Rectal smooth muscle tissue (tissue), 1 donor: ENCODE measurements around the gene IGF2R.
A peak's percentile ranks its signal among the peaks of the same experiment; 100 is the strongest.

ENCODE experiments used
- H3K27ac ChIP-seq: one replicate; pipeline ENCODE4 v1.7.0; 2013; ENCODE audit warnings: low read depth, low read length, inconsistent platforms
- H3K27me3 ChIP-seq: one replicate; pipeline ENCODE4 v1.7.0; 2013; ENCODE audit warnings: low read length; ENCODE audit not compliant: control insufficient read depth, insufficient read depth
- H3K36me3 ChIP-seq: one replicate; pipeline ENCODE4 v1.7.0; 2013; ENCODE audit warnings: low read length; ENCODE audit not compliant: control insufficient read depth, insufficient read depth
- H3K4me1 ChIP-seq: one replicate; pipeline ENCODE4 v1.7.0; 2013; ENCODE audit warnings: low read length; ENCODE audit not compliant: control insufficient read depth, insufficient read depth
- H3K4me3 ChIP-seq: one replicate; pipeline ENCODE4 v1.7.0; 2013; ENCODE audit warnings: low read length
- H3K9ac ChIP-seq: one replicate; pipeline ENCODE4 v1.7.0; 2013; ENCODE audit warnings: low read length

The IGF2R gene

GRCh38 chr6:160030103-160030502 is 61.2 kb downstream of the IGF2R start:
- Histone ChIP-seq H3K27ac (peak overlapping the region; percentile 68), H3K9ac (no peak overlapping the region), H3K27me3 (no peaks in the 10 kb centered on the region), H3K4me3 (no peak overlapping the region), H3K4me1 (peaks cover 8% of the 10 kb centered on the region), H3K36me3 (peaks cover 30% of the 10 kb centered on the region)

- peaks cover 36% of the 10 kb centered on the region for H3K36me3 ChIP-seq
- no peak overlapping the region for H3K4me3 ChIP-seq
- peaks cover 8% of the 10 kb centered on the region for H3K4me1 ChIP-seq
- H3K27ac ChIP-seq, result no peak overlapping the region
- no peaks in the 10 kb centered on the region for H3K27me3 ChIP-seq
- no peak overlapping the region for H3K9ac ChIP-seq
Measured at GRCh38 chr6:160031442-160031841, 62.6 kb downstream of the IGF2R start.

GRCh38 chr6:160031871-160032270 is 63.0 kb downstream of the IGF2R start:
- Histone ChIP-seq H3K4me1 (peaks cover 8% of the 10 kb centered on the region), H3K9ac (no peak overlapping the region), H3K27ac (no peak overlapping the region), H3K27me3 (no peaks in the 10 kb centered on the region), H3K4me3 (no peak overlapping the region), H3K36me3 (peaks cover 33% of the 10 kb centered on the region)

- no peak overlapping the region for H3K9ac ChIP-seq
- peaks cover 8% of the 10 kb centered on the region for H3K4me1 ChIP-seq
- peaks cover 27% of the 10 kb centered on the region for H3K36me3 ChIP-seq
- no peak overlapping the region for H3K4me3 ChIP-seq
- no peaks in the 10 kb centered on the region for H3K27me3 ChIP-seq
- no peak overlapping the region for H3K27ac ChIP-seq
Measured at GRCh38 chr6:160032538-160032937, 63.7 kb downstream of the IGF2R start.

GRCh38 chr6:160034036-160034930 is 65.4 kb downstream of the IGF2R start:
- Histone ChIP-seq H3K4me3 (no peak overlapping the region), H3K36me3 (peaks cover 25% of the 10 kb centered on the region), H3K27ac (no peak overlapping the region), H3K4me1 (peaks cover 8% of the 10 kb centered on the region), H3K27me3 (no peaks in the 10 kb centered on the region), H3K9ac (no peak overlapping the region)

GRCh38 chr6:160035241-160035640 is 66.4 kb downstream of the IGF2R start:
- Histone ChIP-seq H3K4me3 (no peak overlapping the region), H3K36me3 (peaks cover 25% of the 10 kb centered on the region), H3K27me3 (no peaks in the 10 kb centered on the region), H3K9ac (no peak overlapping the region), H3K27ac (no peak overlapping the region), H3K4me1 (no peaks in the 10 kb centered on the region)

- no peaks in the 10 kb centered on the region for H3K27me3 ChIP-seq
- no peak overlapping the region for H3K9ac ChIP-seq
- H3K4me3 ChIP-seq, result no peak overlapping the region
- H3K36me3 ChIP-seq, result peaks cover 29% of the 10 kb centered on the region
- no peaks in the 10 kb centered on the region for H3K4me1 ChIP-seq
- no peak overlapping the region for H3K27ac ChIP-seq
Measured at GRCh38 chr6:160035693-160036330, 66.9 kb downstream of the IGF2R start.

- H3K4me3 ChIP-seq, result no peak overlapping the region
- no peaks in the 10 kb centered on the region for H3K27me3 ChIP-seq
- no peak overlapping the region for H3K27ac ChIP-seq
- H3K36me3 ChIP-seq, result peaks cover 33% of the 10 kb centered on the region
- no peaks in the 10 kb centered on the region for H3K4me1 ChIP-seq
- H3K9ac ChIP-seq, result no peak overlapping the region
Measured at GRCh38 chr6:160036331-160036695, 67.4 kb downstream of the IGF2R start.

GRCh38 chr6:160036790-160037206 is 67.9 kb downstream of the IGF2R start:
- Histone ChIP-seq H3K4me3 (no peak overlapping the region), H3K36me3 (peaks cover 32% of the 10 kb centered on the region), H3K9ac (no peak overlapping the region), H3K27ac (no peak overlapping the region), H3K4me1 (peaks cover 2% of the 10 kb centered on the region), H3K27me3 (no peaks in the 10 kb centered on the region)

GRCh38 chr6:160038479-160038878 is 69.6 kb downstream of the IGF2R start:
- Histone ChIP-seq H3K9ac (no peak overlapping the region), H3K4me1 (peaks cover 5% of the 10 kb centered on the region), H3K27ac (no peak overlapping the region), H3K4me3 (no peak overlapping the region), H3K27me3 (no peaks in the 10 kb centered on the region), H3K36me3 (peaks cover 38% of the 10 kb centered on the region)

GRCh38 chr6:160039441-160039840 is 70.6 kb downstream of the IGF2R start:
- Histone ChIP-seq H3K4me3 (no peak overlapping the region), H3K36me3 (peaks cover 41% of the 10 kb centered on the region), H3K27me3 (no peaks in the 10 kb centered on the region), H3K4me1 (peaks cover 5% of the 10 kb centered on the region), H3K27ac (no peak overlapping the region), H3K9ac (no peak overlapping the region)

- H3K36me3 ChIP-seq, result peaks cover 38% of the 10 kb centered on the region
- H3K4me3 ChIP-seq, result no peak overlapping the region
- no peak overlapping the region for H3K9ac ChIP-seq
- peaks cover 5% of the 10 kb centered on the region for H3K4me1 ChIP-seq
- no peak overlapping the region for H3K27ac ChIP-seq
- no peaks in the 10 kb centered on the region for H3K27me3 ChIP-seq
Measured at GRCh38 chr6:160040055-160040454, 71.2 kb downstream of the IGF2R start.
